A549 (cell line): ENCODE measurements around the gene CPAMD8. TPM values are rescaled to one million over a fixed set of nuclear protein-coding genes. Genes with fewer than 3 reads are reported as not detected.

Experiments used
- ATAC-seq, 2 experiments: fragments of 200-7000 bp in 1 of 2; fragments of >200 bp in 1 of 2; cut with Nextera tagmentation in 1 of 2; cut with Tn5 transposase in 1 of 2; 3 replicates each; pipeline versions ENCODE4 v1.8.0 to v1.9.1; 2018 to 2020; ENCODE audit warnings: mild to moderate bottlenecking in 1 of 2, moderate library complexity in 1 of 2
- CTCF ChIA-PET: fragments of 300-600 bp; sonication (Branson Sonifier 250); formaldehyde crosslinking; extraction: SDS; loops from one replicate; lab custom pipeline; 2021; ENCODE audit warnings: antibody characterized with exemption, inconsistent platforms; lab: Yijun Ruan, JAX
- POLR2A ChIA-PET: fragments of 350-600 bp; formaldehyde crosslinking; extraction: SDS; loops from one replicate; lab custom pipeline; 2021; ENCODE audit warnings: antibody characterized with exemption, inconsistent platforms; lab: Yijun Ruan, JAX
- DNase-seq, 2 experiments: peaks; one replicate each; pipeline versions ENCODE4 v3.0.0 to v3.0.0-alpha.2; 2011 to 2016; ENCODE audit warnings: low read depth in 1 of 2, low spot score in 1 of 2
- FAIRE-seq: peaks from 2 replicates; lab custom pipeline; 2011; peaks lifted over from hg19 to GRCh38; lab: Jason Lieb, UNC
- H3K27ac ChIP-seq, 2 experiments: fragments of >200 bp; sonication (Bioruptor Twin); formaldehyde crosslinking; 3 replicates each; pipeline ENCODE4 v1.5.1; 2016 to 2017
- H3K4me1 ChIP-seq: fragments of >200 bp; sonication (Bioruptor Twin); formaldehyde crosslinking; 3 replicates; pipeline ENCODE4 v1.6.1; 2016
- H3K4me2 ChIP-seq: fragments of >200 bp; sonication (Bioruptor Twin); formaldehyde crosslinking; 3 replicates; pipeline ENCODE4 v1.6.1; 2016
- H3K4me3 ChIP-seq: fragments of >200 bp; sonication (Bioruptor Twin); formaldehyde crosslinking; 3 replicates; pipeline ENCODE4 v1.5.1; 2016
- H3K9me3 ChIP-seq: fragments of >200 bp; sonication (Bioruptor Twin); formaldehyde crosslinking; 3 replicates; pipeline ENCODE4 v1.6.1; 2016
- BHLHE40 ChIP-seq: IDR thresholded peaks from 2 replicates; pipeline ENCODE4 v1.6.1; 2012; ENCODE audit warnings: low read depth, low read length, inconsistent platforms
- CBX2 ChIP-seq: fragments of 200-600 bp; sonication (generic); IDR thresholded peaks from 2 replicates; pipeline ENCODE4 v1.6.1; 2016; ENCODE audit warnings: low read depth, mild to moderate bottlenecking, borderline replicate concordance
- CHD2 ChIP-seq: fragments of 150-350 bp; IDR thresholded peaks from 2 replicates; pipeline ENCODE4 v1.6.1; 2014; ENCODE audit warnings: low read length; ENCODE audit not compliant: partially characterized antibody
- CHD4 ChIP-seq: fragments of 200-600 bp; sonication (generic); IDR thresholded peaks from 2 replicates; pipeline ENCODE4 v1.6.1; 2016; ENCODE audit warnings: antibody characterized with exemption, mild to moderate bottlenecking, borderline replicate concordance
- CTCF ChIP-seq: fragments of >200 bp; sonication (Bioruptor Twin); formaldehyde crosslinking; IDR thresholded peaks from 3 replicates; pipeline ENCODE4 v1.5.1; 2016
- EHF ChIP-seq: fragments of 250-450 bp; sonication (Bioruptor Pico); IDR thresholded peaks from 2 replicates; pipeline ENCODE4 v1.5.0; 2020; ENCODE audit warnings: mild to moderate bottlenecking
- HES2 ChIP-seq: fragments of >200 bp; sonication (Bioruptor Twin); formaldehyde crosslinking; IDR thresholded peaks from 2 replicates; pipeline ENCODE4 v1.6.1; 2016
- HEYL ChIP-seq: fragments of 250-450 bp; sonication (Bioruptor Pico); IDR thresholded peaks from 2 replicates; pipeline ENCODE4 v1.8.0; 2021; ENCODE audit warnings: mild to moderate bottlenecking, moderate library complexity
- HOXB13 ChIP-seq: fragments of 250-450 bp; sonication (Bioruptor Pico); IDR thresholded peaks from 2 replicates; pipeline ENCODE4 v1.5.0; 2020; ENCODE audit warnings: low read depth, mild to moderate bottlenecking, moderate library complexity
- KDM5A ChIP-seq: fragments of 200-600 bp; sonication (generic); IDR thresholded peaks from 2 replicates; pipeline ENCODE4 v1.6.1; 2016; ENCODE audit warnings: antibody characterized with exemption, mild to moderate bottlenecking
- MAFK ChIP-seq: fragments of 450-650 bp; IDR thresholded peaks from 2 replicates; pipeline ENCODE4 v1.6.1; 2014; ENCODE audit not compliant: partially characterized antibody
- MAZ ChIP-seq: fragments of 150-350 bp; IDR thresholded peaks from 2 replicates; pipeline ENCODE4 v1.6.1; 2014; ENCODE audit warnings: antibody characterized with exemption, low read depth, low read length, borderline replicate concordance
- NR3C1 ChIP-seq: fragments of >200 bp; sonication (Bioruptor Twin); formaldehyde crosslinking; IDR thresholded peaks from 3 replicates; pipeline ENCODE4 v1.6.1; 2017
- POLR2A ChIP-seq: IDR thresholded peaks from 2 replicates; pipeline ENCODE4 v1.6.1; 2012; ENCODE audit warnings: mild to moderate bottlenecking, low read length
- RAD21 ChIP-seq, 2 experiments: fragments of >200 bp in 1 of 2; sonication (Bioruptor Twin) in 1 of 2; formaldehyde crosslinking in 1 of 2; IDR thresholded peaks in 1 of 2; conservative IDR thresholded peaks in 1 of 2; 2 replicates in 1 of 2; 3 replicates in 1 of 2; pipeline ENCODE4 v1.6.1; 2012 to 2018; ENCODE audit warnings: inconsistent platforms in 1 of 2
- RARB ChIP-seq: fragments of 250-450 bp; sonication (Bioruptor Pico); IDR thresholded peaks from 2 replicates; pipeline ENCODE4 v1.8.0; 2021; ENCODE audit warnings: mild to moderate bottlenecking, moderate library complexity
- RCOR1 ChIP-seq: fragments of 150-350 bp; IDR thresholded peaks from 2 replicates; pipeline ENCODE4 v1.6.1; 2014; ENCODE audit warnings: antibody characterized with exemption, low read length, low read depth
- SMC3 ChIP-seq: fragments of >200 bp; sonication (Bioruptor Twin); formaldehyde crosslinking; IDR thresholded peaks from 3 replicates; pipeline ENCODE4 v1.6.1; 2018; ENCODE audit warnings: inconsistent platforms
- SREBF2 ChIP-seq: fragments of 450-650 bp; IDR thresholded peaks from 2 replicates; pipeline ENCODE4 v1.6.1; 2014; ENCODE audit warnings: mild to moderate bottlenecking, moderate library complexity
- ZNF302 ChIP-seq: fragments of 250-450 bp; sonication (Bioruptor Pico); IDR thresholded peaks from 2 replicates; pipeline ENCODE4 v1.9.0; 2021; ENCODE audit warnings: inconsistent platforms, mild to moderate bottlenecking, moderate library complexity
- ZSCAN20 ChIP-seq: fragments of 250-450 bp; sonication (Bioruptor Pico); IDR thresholded peaks from 2 replicates; pipeline ENCODE4 v1.8.0; 2022; ENCODE audit warnings: mild to moderate bottlenecking, moderate library complexity
- WGBS: methylation state at CpG from one replicate; pipeline ENCODE4 v1.1.6; 2017; ENCODE audit errors: missing lambda C conversion rate; 5-methylcytosine and 5-hydroxymethylcytosine counted together
- polyA plus RNA-seq, 4 experiments: library from polyadenylated mRNA; depleted of rRNA in 3 of 4; stranded (reverse); fragments of >200 nt; fragmentation: RNase III in 1 of 4; extraction: RNeasy Plus Mini Kit Qiagen cat#74134 plus additional on column Dnase treatment in 1 of 4; gene quantifications; 2 replicates in 3 of 4; 3 replicates in 1 of 4; pipeline ENCODE4 v1.2.3, GENCODE V29; 2011 to 2017
- TF ChIP-seq, protein P1 (sequence below): fragments of 250-450 bp; sonication (Bioruptor Pico); IDR thresholded peaks from 2 replicates; pipeline ENCODE4 v1.5.0; 2021; ENCODE audit warnings: mild to moderate bottlenecking, moderate library complexity, borderline replicate concordance
- TF ChIP-seq, protein P2 (sequence below): IDR thresholded peaks from 2 replicates; pipeline ENCODE4 v1.6.1; 2012
- TF ChIP-seq, protein P3 (sequence below): fragments of 150-350 bp; IDR thresholded peaks from 2 replicates; pipeline ENCODE4 v1.6.1; 2014; ENCODE audit warnings: low read depth, mild to moderate bottlenecking, low read length
- TF ChIP-seq, protein P4 (sequence below): IDR thresholded peaks from 2 replicates; pipeline ENCODE4 v1.6.1; 2012; ENCODE audit warnings: low read depth, borderline replicate concordance
- TF ChIP-seq, protein P5 (sequence below): IDR thresholded peaks from 2 replicates; pipeline ENCODE4 v1.6.1; 2012
- TF ChIP-seq, protein P6 (sequence below): fragments of >200 bp; sonication (Bioruptor Twin); formaldehyde crosslinking; IDR thresholded peaks from 3 replicates; pipeline ENCODE4 v1.6.1; 2016

Gene CPAMD8
- polyA plus RNA-seq, 2 of the 4 experiments (the other 2 are of a cell fraction): 0.03 TPM; not detected in 1

- TF ChIP-seq, protein P1, sequence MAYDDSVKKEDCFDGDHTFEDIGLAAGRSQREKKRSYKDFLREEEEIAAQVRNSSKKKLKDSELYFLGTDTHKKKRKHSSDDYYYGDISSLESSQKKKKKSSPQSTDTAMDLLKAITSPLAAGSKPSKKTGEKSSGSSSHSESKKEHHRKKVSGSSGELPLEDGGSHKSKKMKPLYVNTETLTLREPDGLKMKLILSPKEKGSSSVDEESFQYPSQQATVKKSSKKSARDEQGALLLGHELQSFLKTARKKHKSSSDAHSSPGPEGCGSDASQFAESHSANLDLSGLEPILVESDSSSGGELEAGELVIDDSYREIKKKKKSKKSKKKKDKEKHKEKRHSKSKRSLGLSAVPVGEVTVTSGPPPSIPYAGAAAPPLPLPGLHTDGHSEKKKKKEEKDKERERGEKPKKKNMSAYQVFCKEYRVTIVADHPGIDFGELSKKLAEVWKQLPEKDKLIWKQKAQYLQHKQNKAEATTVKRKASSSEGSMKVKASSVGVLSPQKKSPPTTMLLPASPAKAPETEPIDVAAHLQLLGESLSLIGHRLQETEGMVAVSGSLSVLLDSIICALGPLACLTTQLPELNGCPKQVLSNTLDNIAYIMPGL (CRISPR knock-in tag): no peak
- TF ChIP-seq RARB (no peak), NR3C1 (no peak), CHD4 (no peak), HEYL (CRISPR knock-in tag) (no peak), CHD2 (no peak), ZSCAN20 (CRISPR knock-in tag) (no peak), MAFK (no peak), SREBF2 (no peak), RCOR1 (no peak), MAZ (no peak), POLR2A (no peak), HOXB13 (CRISPR knock-in tag) (no peak), CBX2 (no peak), SMC3 (no peak)
- TF ChIP-seq, protein P2, sequence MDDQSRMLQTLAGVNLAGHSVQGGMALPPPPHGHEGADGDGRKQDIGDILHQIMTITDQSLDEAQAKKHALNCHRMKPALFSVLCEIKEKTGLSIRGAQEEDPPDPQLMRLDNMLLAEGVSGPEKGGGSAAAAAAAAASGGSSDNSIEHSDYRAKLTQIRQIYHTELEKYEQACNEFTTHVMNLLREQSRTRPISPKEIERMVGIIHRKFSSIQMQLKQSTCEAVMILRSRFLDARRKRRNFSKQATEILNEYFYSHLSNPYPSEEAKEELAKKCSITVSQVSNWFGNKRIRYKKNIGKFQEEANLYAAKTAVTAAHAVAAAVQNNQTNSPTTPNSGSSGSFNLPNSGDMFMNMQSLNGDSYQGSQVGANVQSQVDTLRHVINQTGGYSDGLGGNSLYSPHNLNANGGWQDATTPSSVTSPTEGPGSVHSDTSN: no peak
- TF ChIP-seq, protein P3, sequence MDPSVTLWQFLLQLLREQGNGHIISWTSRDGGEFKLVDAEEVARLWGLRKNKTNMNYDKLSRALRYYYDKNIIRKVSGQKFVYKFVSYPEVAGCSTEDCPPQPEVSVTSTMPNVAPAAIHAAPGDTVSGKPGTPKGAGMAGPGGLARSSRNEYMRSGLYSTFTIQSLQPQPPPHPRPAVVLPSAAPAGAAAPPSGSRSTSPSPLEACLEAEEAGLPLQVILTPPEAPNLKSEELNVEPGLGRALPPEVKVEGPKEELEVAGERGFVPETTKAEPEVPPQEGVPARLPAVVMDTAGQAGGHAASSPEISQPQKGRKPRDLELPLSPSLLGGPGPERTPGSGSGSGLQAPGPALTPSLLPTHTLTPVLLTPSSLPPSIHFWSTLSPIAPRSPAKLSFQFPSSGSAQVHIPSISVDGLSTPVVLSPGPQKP: no peak
- TF ChIP-seq, protein P4, sequence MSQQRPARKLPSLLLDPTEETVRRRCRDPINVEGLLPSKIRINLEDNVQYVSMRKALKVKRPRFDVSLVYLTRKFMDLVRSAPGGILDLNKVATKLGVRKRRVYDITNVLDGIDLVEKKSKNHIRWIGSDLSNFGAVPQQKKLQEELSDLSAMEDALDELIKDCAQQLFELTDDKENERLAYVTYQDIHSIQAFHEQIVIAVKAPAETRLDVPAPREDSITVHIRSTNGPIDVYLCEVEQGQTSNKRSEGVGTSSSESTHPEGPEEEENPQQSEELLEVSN: no peak
- TF ChIP-seq, protein P5, sequence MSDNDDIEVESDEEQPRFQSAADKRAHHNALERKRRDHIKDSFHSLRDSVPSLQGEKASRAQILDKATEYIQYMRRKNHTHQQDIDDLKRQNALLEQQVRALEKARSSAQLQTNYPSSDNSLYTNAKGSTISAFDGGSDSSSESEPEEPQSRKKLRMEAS: no peak
- TF ChIP-seq, protein P6, sequence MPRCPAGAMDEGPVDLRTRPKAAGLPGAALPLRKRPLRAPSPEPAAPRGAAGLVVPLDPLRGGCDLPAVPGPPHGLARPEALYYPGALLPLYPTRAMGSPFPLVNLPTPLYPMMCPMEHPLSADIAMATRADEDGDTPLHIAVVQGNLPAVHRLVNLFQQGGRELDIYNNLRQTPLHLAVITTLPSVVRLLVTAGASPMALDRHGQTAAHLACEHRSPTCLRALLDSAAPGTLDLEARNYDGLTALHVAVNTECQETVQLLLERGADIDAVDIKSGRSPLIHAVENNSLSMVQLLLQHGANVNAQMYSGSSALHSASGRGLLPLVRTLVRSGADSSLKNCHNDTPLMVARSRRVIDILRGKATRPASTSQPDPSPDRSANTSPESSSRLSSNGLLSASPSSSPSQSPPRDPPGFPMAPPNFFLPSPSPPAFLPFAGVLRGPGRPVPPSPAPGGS: no peak
- 22% methylated on average over 7 of the region's 12 CpGs for WGBS
- ATAC-seq (no peak), DNase-seq (no peak), FAIRE-seq (no peak)
- Histone ChIP-seq H3K4me2 (no peak overlapping the region), H3K9me3 (peaks cover 14% of the 10 kb centered on the region; the same call in 2 of the 3 replicates), H3K27ac (no peak overlapping the region), H3K4me3 (no peak overlapping the region), H3K4me1 (no peaks in the 10 kb centered on the region)
- ChIA-PET CTCF (no interaction called here), POLR2A (no interaction called here)
Observed at GRCh38 chr19:16908759-16909158, 117.9 kb downstream of the CPAMD8 start.

GRCh38 chr19:16904599-16904998 is 122.0 kb downstream of the CPAMD8 start:
- H3K9me3 ChIP-seq: no peaks in the 10 kb centered on the region
- DNase-seq (no peak), FAIRE-seq (no peak), ATAC-seq (no peak)
- no peak overlapping the region for H3K4me3 ChIP-seq
- H3K27ac ChIP-seq: no peak overlapping the region
- POLR2A ChIA-PET: no interaction called here
- no peak overlapping the region for H3K4me2 ChIP-seq
- 20% methylated on average over 5 of the region's 5 CpGs for whole genome bisulfite sequencing
- no peaks in the 10 kb centered on the region for H3K4me1 ChIP-seq
- CTCF ChIA-PET: interaction anchor here (1.1 kb wide), 1 partner anchor 147 kb away, joined by 3 read pairs; no protein-coding TSS in a partner anchor
- TF ChIP-seq, protein P4: no peak
- no peak for TF ChIP-seq RCOR1
- no peak for TF ChIP-seq RAD21 (conservative IDR thresholded peaks at IDR 0.05 in 1 of 2, IDR thresholded peaks at IDR 0.05 in 1 of 2)
- TF ChIP-seq ZNF302 (CRISPR knock-in tag): no peak
- TF ChIP-seq, protein P6: no peak
- no peak for TF ChIP-seq HES2
- TF ChIP-seq CTCF: no peak
- TF ChIP-seq KDM5A: no peak
- TF ChIP-seq BHLHE40: no peak
- TF ChIP-seq MAFK: no peak
- TF ChIP-seq POLR2A: no peak
- no peak for TF ChIP-seq EHF (CRISPR knock-in tag)
- no peak for TF ChIP-seq SREBF2
